H1 (cell line): ENCODE data around the gene PTPRR. TPM values are rescaled to one million over a fixed set of nuclear protein-coding genes. Genes with fewer than 3 reads are reported as not detected.

Experiments
- CTCF ChIA-PET: fragments of 300-600 bp; sonication (Branson Sonifier 250); formaldehyde crosslinking; loops from one replicate; lab custom pipeline; 2021; ENCODE audit not compliant: partially characterized antibody; lab: Charles Lee
- POLR2A ChIA-PET: fragments of 300-600 bp; sonication (Branson Sonifier 250); formaldehyde crosslinking; loops from one replicate; lab custom pipeline; 2021; ENCODE audit warnings: inconsistent platforms; ENCODE audit not compliant: partially characterized antibody; lab: Charles Lee
- DNase-seq, 2 experiments: peaks; one replicate each; pipeline versions ENCODE4 v3.0.0 to v3.0.0-alpha.2; 2010 to 2022; ENCODE audit warnings: low spot score in 2 of 2, low read depth in 1 of 2, mixed read lengths in 1 of 2
- FAIRE-seq: peaks from 2 replicates; lab custom pipeline; 2011; peaks lifted over from hg19 to GRCh38; lab: Jason Lieb, UNC
- H2AFZ ChIP-seq: 2 replicates; pipeline ENCODE4 v1.8.1; 2012; ENCODE audit warnings: low read length, inconsistent platforms
- H2AK5ac ChIP-seq: 2 replicates; pipeline ENCODE4 v1.6.1; 2013; ENCODE audit warnings: low read depth, low read length
- H2BK120ac ChIP-seq: replicated peaks from 2 replicates; pipeline ENCODE3; 2013; ENCODE audit warnings: low read depth, low read length, inconsistent platforms
- H2BK12ac ChIP-seq: 2 replicates; pipeline ENCODE4 v1.6.1; 2013; ENCODE audit warnings: low read depth, low read length
- H2BK15ac ChIP-seq: 2 replicates; pipeline ENCODE4 v1.6.1; 2013; ENCODE audit warnings: low read length
- H2BK20ac ChIP-seq: 2 replicates; pipeline ENCODE4 v1.6.1; 2013; ENCODE audit warnings: low read length
- H2BK5ac ChIP-seq: 2 replicates; pipeline ENCODE4 v1.6.1; 2013; ENCODE audit warnings: low read depth, low read length
- H3K14ac ChIP-seq: 2 replicates; pipeline ENCODE4 v1.6.1; 2013; ENCODE audit warnings: inconsistent platforms; ENCODE audit not compliant: insufficient read length
- H3K18ac ChIP-seq: 2 replicates; pipeline ENCODE4 v1.6.1; 2013; ENCODE audit warnings: low read length; ENCODE audit errors: extremely low read depth
- H3K23ac ChIP-seq: 2 replicates; pipeline ENCODE4 v1.6.1; 2013; ENCODE audit warnings: inconsistent platforms; ENCODE audit not compliant: insufficient read length
- H3K23me2 ChIP-seq: 2 replicates; pipeline ENCODE4 v1.6.1; 2013; ENCODE audit warnings: low read depth, low read length
- H3K27ac ChIP-seq: 2 replicates; pipeline ENCODE4 v1.6.1; 2011; ENCODE audit warnings: low read depth, low read length, inconsistent platforms
- H3K27me3 ChIP-seq, 4 experiments: replicated peaks in 1 of 4; 1 replicate in 1 of 4; 2 replicates in 3 of 4; pipeline versions ENCODE4 v1.6.1 to v1.8.1; 2011 to 2013; ENCODE audit warnings: low read length in 3 of 4, mild to moderate bottlenecking in 3 of 4, inconsistent platforms in 2 of 4, mixed read lengths in 2 of 4, moderate library complexity in 1 of 4; ENCODE audit not compliant: control insufficient read depth in 3 of 4, insufficient read depth in 3 of 4; ENCODE audit errors: extremely low read depth in 1 of 4
- H3K36me3 ChIP-seq, 4 experiments: 2 replicates each; pipeline versions ENCODE4 v1.6.1 to v1.8.1; 2011 to 2013; ENCODE audit warnings: mild to moderate bottlenecking in 4 of 4, low read length in 3 of 4, moderate library complexity in 2 of 4, control low read depth in 1 of 4, inconsistent platforms in 1 of 4; ENCODE audit not compliant: insufficient read depth in 4 of 4, control insufficient read depth in 2 of 4
- H3K4ac ChIP-seq: replicated peaks from 2 replicates; pipeline ENCODE3; 2013; ENCODE audit warnings: low read length, low read depth, mixed read lengths, inconsistent platforms; ENCODE audit not compliant: insufficient read length
- H3K4me1 ChIP-seq, 4 experiments: replicated peaks in 1 of 4; 1 replicate in 1 of 4; 2 replicates in 3 of 4; pipeline versions ENCODE4 v1.6.1 to v1.8.1; 2011 to 2013; ENCODE audit warnings: low read length in 3 of 4, inconsistent platforms in 2 of 4, mixed read lengths in 1 of 4; ENCODE audit not compliant: insufficient read depth in 4 of 4, control insufficient read depth in 3 of 4
- H3K4me2 ChIP-seq, 2 experiments: 2 replicates each; pipeline versions ENCODE4 v1.6.1 to v1.8.1; 2011 to 2013; ENCODE audit warnings: low read depth in 2 of 2, low read length in 2 of 2, control low read depth in 1 of 2, inconsistent platforms in 1 of 2, mild to moderate bottlenecking in 1 of 2; ENCODE audit not compliant: insufficient read depth in 1 of 2
- H3K4me3 ChIP-seq, 4 experiments: fragments of 200-600, 300-600 bp in 1 of 4; sonication (generic), shearing (Covaris generic), sonication (Bioruptor Twin) in 1 of 4; 2 replicates each; pipeline versions ENCODE4 v1.5.1 to v1.8.1; 2011 to 2016; ENCODE audit warnings: low read length in 4 of 4, low read depth in 3 of 4, control low read depth in 2 of 4, inconsistent platforms in 2 of 4, mild to moderate bottlenecking in 2 of 4, mixed read lengths in 1 of 4, moderate library complexity in 1 of 4; ENCODE audit not compliant: insufficient read depth in 2 of 4; ENCODE audit errors: extremely low read depth in 1 of 4
- H3K56ac ChIP-seq: replicated peaks from 2 replicates; pipeline ENCODE3; 2013; ENCODE audit warnings: low read depth, mild to moderate bottlenecking, mixed read lengths, low read length, inconsistent platforms; ENCODE audit not compliant: insufficient read length
- H3K79me1 ChIP-seq: 2 replicates; pipeline ENCODE4 v1.6.1; 2013; ENCODE audit warnings: low read depth, low read length, control low read depth
- H3K79me2 ChIP-seq, 2 experiments: 2 replicates each; pipeline versions ENCODE4 v1.6.1 to v1.8.1; 2012 to 2013; ENCODE audit warnings: low read length in 2 of 2, mild to moderate bottlenecking in 2 of 2, inconsistent platforms in 1 of 2; ENCODE audit not compliant: insufficient read depth in 2 of 2, control insufficient read depth in 1 of 2
- H3K9ac ChIP-seq, 4 experiments: replicated peaks in 1 of 4; 1 replicate in 1 of 4; 2 replicates in 3 of 4; pipeline versions ENCODE4 v1.6.1 to v1.8.1; 2011 to 2013; ENCODE audit warnings: low read depth in 3 of 4, low read length in 3 of 4, control low read depth in 2 of 4, mild to moderate bottlenecking in 2 of 4, moderate library complexity in 2 of 4, inconsistent platforms in 1 of 4; ENCODE audit errors: extremely low read depth in 1 of 4
- H3K9me3 ChIP-seq, 2 experiments: 2 replicates each; pipeline versions ENCODE4 v1.6.1 to v1.8.1; 2012 to 2013; ENCODE audit warnings: mild to moderate bottlenecking in 2 of 2, moderate library complexity in 2 of 2, control low read depth in 1 of 2, inconsistent platforms in 1 of 2, low read depth in 1 of 2, low read length in 1 of 2, mixed read lengths in 1 of 2; ENCODE audit not compliant: insufficient read depth in 2 of 2
- H4K20me1 ChIP-seq, 2 experiments: replicated peaks in 1 of 2; 2 replicates each; pipeline versions ENCODE3 to v1.8.1; 2011 to 2013; ENCODE audit warnings: inconsistent platforms in 2 of 2, low read length in 2 of 2, mild to moderate bottlenecking in 1 of 2; ENCODE audit not compliant: insufficient read depth in 2 of 2, control insufficient read depth in 1 of 2
- H4K5ac ChIP-seq: 2 replicates; pipeline ENCODE4 v1.6.1; 2013; ENCODE audit warnings: low read length, low read depth, mixed read lengths, inconsistent platforms; ENCODE audit not compliant: insufficient read length
- H4K8ac ChIP-seq: 2 replicates; pipeline ENCODE4 v1.8.0; 2013; ENCODE audit warnings: mild to moderate bottlenecking, moderate library complexity, low read length, inconsistent platforms; ENCODE audit not compliant: insufficient read depth; ENCODE audit errors: extremely low read depth
- H4K91ac ChIP-seq: replicated peaks from 2 replicates; pipeline ENCODE3; 2013; ENCODE audit warnings: low read length, mixed read lengths, inconsistent platforms; ENCODE audit not compliant: insufficient read length
- GABPA ChIP-seq: IDR thresholded peaks from 2 replicates; pipeline ENCODE4 v1.6.1; 2011; ENCODE audit warnings: mild to moderate bottlenecking, low read length, moderate library complexity, borderline replicate concordance; ENCODE audit not compliant: insufficient read depth
- RFX5 ChIP-seq: IDR thresholded peaks from 2 replicates; pipeline ENCODE4 v1.6.1; 2011; ENCODE audit warnings: low read depth, low read length, improper control_type of control experiment, borderline replicate concordance
- SIRT6 ChIP-seq: IDR thresholded peaks from one replicate; pipeline ENCODE4 v1.7.1; 2012; ENCODE audit warnings: low read length, inconsistent platforms
- SRF ChIP-seq: IDR thresholded peaks from 2 replicates; pipeline ENCODE4 v1.6.1; 2011; ENCODE audit warnings: mild to moderate bottlenecking, low read depth, low read length, moderate library complexity
- WGBS, 2 experiments: shearing (Covaris generic) in 1 of 2; methylation state at CpG; one replicate each; pipeline versions ENCODE4 v1.1.6 to v1.1.7; 2013 to 2015; ENCODE audit warnings: low lambda C conversion rate in 2 of 2, mixed read lengths in 2 of 2, inconsistent platforms in 1 of 2, low coverage in 1 of 2, missing lambda C conversion rate in 1 of 2; ENCODE audit not compliant: insufficient replicate concordance in 2 of 2, insufficient coverage in 1 of 2, insufficient read length in 1 of 2; ENCODE audit errors: extremely low coverage in 1 of 2, missing lambda C conversion rate in 1 of 2; 5-methylcytosine and 5-hydroxymethylcytosine counted together
- polyA plus RNA-seq, 7 experiments: library from polyadenylated mRNA; depleted of rRNA in 3 of 7; stranded (reverse) in 5 of 7; unstranded in 2 of 7; fragments of >200 nt in 5 of 7; fragments of 200-250 nt in 2 of 7; gene quantifications; 1 replicate in 5 of 7; 2 replicates in 1 of 7; 4 replicates in 1 of 7; pipeline versions ENCODE4 v1.2.1 to v1.2.3, GENCODE V29; 2011 to 2013; ENCODE audit warnings: missing spikeins in 2 of 7, mixed read lengths in 2 of 7
- total RNA-seq: library from RNA; stranded (reverse); fragmentation: NEBNext Ultra II Directional; extraction: Animal tissue kit (Norgen Biotek cat#: 25700); gene quantifications from 2 replicates; pipeline ENCODE4 v1.2.1, GENCODE V29; 2021

The PTPRR gene
- total and polyA plus RNA-seq, 2 of the 8 experiments (the other 6 are each of a cell fraction or from before 2014, with no cell fraction given), result 0.07 to 0.35 TPM

DNA sequence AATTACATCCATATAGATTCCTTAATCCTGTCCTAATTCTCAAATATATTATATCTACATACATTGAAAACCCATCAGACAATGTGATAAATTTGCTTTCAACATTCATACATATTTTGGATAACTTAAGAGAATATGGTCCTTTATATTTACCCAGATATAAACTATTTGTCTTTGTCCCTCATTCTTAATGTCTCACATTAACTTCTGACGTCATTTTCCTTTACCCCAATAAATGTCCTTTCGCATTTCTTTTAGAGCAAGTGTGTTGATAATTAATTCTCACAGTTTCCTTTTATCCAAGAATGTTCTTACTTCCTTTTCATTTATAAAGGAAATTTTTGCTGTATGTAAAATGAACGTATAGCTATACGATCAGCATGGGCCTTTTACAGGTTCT is 12.6 kb upstream of the PTPRR start:
- CTCF ChIA-PET, result interaction anchor here (1.3 kb wide), 1 partner anchor 200 kb away, joined by 8 read pairs; no protein-coding TSS in a partner anchor
- no peak overlapping the region for H2BK120ac ChIP-seq
- H2BK20ac ChIP-seq, result no peak overlapping the region
- no peaks in the 10 kb centered on the region for H3K4me1 ChIP-seq
- WGBS, 2 experiments, result 90% methylated on average over 4 of the region's 4 CpGs; no CpG with 5 or more reads in 1 of the 2 experiments
- no peak overlapping the region for H3K27ac ChIP-seq
- no peak overlapping the region for H3K23ac ChIP-seq
- H3K36me3 ChIP-seq, result no peaks in the 10 kb centered on the region
- H4K5ac ChIP-seq, result no peak overlapping the region
- no peak overlapping the region for H2AFZ ChIP-seq
- no peak overlapping the region for H3K4me2 ChIP-seq
- no peak overlapping the region for H3K4me3 ChIP-seq
- H4K8ac ChIP-seq, result no peak overlapping the region
- no peak overlapping the region for H4K91ac ChIP-seq
- H2AK5ac ChIP-seq, result no peak overlapping the region
- H3K23me2 ChIP-seq, result no peaks in the 10 kb centered on the region
- no peak overlapping the region for H3K14ac ChIP-seq
- POLR2A ChIA-PET, result no interaction called here
- H3K9me3 ChIP-seq, result no peaks in the 10 kb centered on the region
- FAIRE-seq, result no peak
- H3K4ac ChIP-seq, result no peak overlapping the region
- no peaks in the 10 kb centered on the region for H3K27me3 ChIP-seq
- H3K9ac ChIP-seq, result no peak overlapping the region
- no peak overlapping the region for H3K56ac ChIP-seq
- H2BK12ac ChIP-seq, result no peak overlapping the region
- H3K79me1 ChIP-seq, result no peaks in the 10 kb centered on the region
- H2BK15ac ChIP-seq, result no peak overlapping the region
- H4K20me1 ChIP-seq, result no peaks in the 10 kb centered on the region
- H3K79me2 ChIP-seq, result no peaks in the 10 kb centered on the region
- DNase-seq, result no peak
- H2BK5ac ChIP-seq, result no peak overlapping the region
- no peak overlapping the region for H3K18ac ChIP-seq
- no peak for TF ChIP-seq GABPA
- no peak for TF ChIP-seq SRF
- TF ChIP-seq SIRT6, result no peak
- TF ChIP-seq RFX5, result no peak
